Esophagus squamous epithelium (tissue), 4 donors: Measurements from ENCODE around the gene NRCAM.

Source experiments
- POLR2A ChIP-seq, 4 donors: fragments of 450-650 bp; IDR thresholded peaks; one replicate each; pipeline ENCODE4 v1.6.1; 2017; ENCODE audit warnings: antibody characterized with exemption in 4 of 4, mild to moderate bottlenecking in 4 of 4, moderate library complexity in 3 of 4
- TF ChIP-seq, protein P1 (sequence below), 6 experiments: fragments of 450-650 bp in 4 of 6; fragments of 200-600 bp in 2 of 6; sonication (generic) in 2 of 6; IDR thresholded peaks; one replicate each; pipeline ENCODE4 v1.5.1; 2016 to 2019; ENCODE audit warnings: antibody characterized with exemption in 6 of 6, mild to moderate bottlenecking in 4 of 6, moderate library complexity in 4 of 6

DNA sequence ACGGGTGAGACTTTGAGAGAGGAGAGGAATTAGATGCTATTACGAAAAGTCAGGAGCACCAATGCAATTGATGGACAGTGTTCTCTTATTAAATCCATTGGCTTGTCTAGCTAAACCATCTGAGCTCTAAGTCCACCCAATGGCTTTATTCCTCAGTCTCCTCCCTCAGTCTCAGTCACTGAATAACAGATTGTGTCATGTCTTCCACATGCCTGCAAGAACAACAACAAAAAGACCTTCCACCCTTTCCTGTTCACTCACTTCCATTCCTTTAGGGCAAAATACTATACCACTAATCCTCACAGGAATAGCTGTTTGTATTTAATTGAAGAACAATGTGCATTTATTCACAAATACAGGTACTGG, 171.2 kb downstream of the NRCAM start:
- TF ChIP-seq, protein P1, sequence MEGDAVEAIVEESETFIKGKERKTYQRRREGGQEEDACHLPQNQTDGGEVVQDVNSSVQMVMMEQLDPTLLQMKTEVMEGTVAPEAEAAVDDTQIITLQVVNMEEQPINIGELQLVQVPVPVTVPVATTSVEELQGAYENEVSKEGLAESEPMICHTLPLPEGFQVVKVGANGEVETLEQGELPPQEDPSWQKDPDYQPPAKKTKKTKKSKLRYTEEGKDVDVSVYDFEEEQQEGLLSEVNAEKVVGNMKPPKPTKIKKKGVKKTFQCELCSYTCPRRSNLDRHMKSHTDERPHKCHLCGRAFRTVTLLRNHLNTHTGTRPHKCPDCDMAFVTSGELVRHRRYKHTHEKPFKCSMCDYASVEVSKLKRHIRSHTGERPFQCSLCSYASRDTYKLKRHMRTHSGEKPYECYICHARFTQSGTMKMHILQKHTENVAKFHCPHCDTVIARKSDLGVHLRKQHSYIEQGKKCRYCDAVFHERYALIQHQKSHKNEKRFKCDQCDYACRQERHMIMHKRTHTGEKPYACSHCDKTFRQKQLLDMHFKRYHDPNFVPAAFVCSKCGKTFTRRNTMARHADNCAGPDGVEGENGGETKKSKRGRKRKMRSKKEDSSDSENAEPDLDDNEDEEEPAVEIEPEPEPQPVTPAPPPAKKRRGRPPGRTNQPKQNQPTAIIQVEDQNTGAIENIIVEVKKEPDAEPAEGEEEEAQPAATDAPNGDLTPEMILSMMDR (IDR thresholded peaks at IDR 0.05): no peak
- no peak for TF ChIP-seq POLR2A (IDR thresholded peaks at IDR 0.05)
